Liver (tissue), 9 donors: ENCODE results near the gene TNRC6B. TPM values are rescaled to one million over a fixed set of nuclear protein-coding genes. Genes with fewer than 3 reads are reported as not detected.

Source experiments
- DNase-seq: peaks from one replicate; pipeline ENCODE4 v3.0.0-alpha.2; 2017; ENCODE audit warnings: low spot score
- H3K27ac ChIP-seq, 2 donors: one replicate each; pipeline ENCODE4 v1.7.0; 2013; ENCODE audit warnings: inconsistent platforms in 2 of 2, low read length in 2 of 2, control low read depth in 1 of 2, low read depth in 1 of 2, mild to moderate bottlenecking in 1 of 2
- H3K27me3 ChIP-seq, 4 donors: one replicate each; pipeline versions ENCODE4 v1.6.1 to v1.7.0; 2013; ENCODE audit warnings: low read length in 3 of 4, inconsistent platforms in 1 of 4, mild to moderate bottlenecking in 1 of 4, moderate library complexity in 1 of 4; ENCODE audit not compliant: control insufficient read depth in 4 of 4, insufficient read depth in 4 of 4
- H3K36me3 ChIP-seq, 4 donors: one replicate each; pipeline versions ENCODE4 v1.6.1 to v1.7.0; 2013; ENCODE audit warnings: low read length in 3 of 4, mild to moderate bottlenecking in 3 of 4, low read depth in 1 of 4, moderate library complexity in 1 of 4; ENCODE audit not compliant: control insufficient read depth in 4 of 4, insufficient read depth in 3 of 4
- H3K4me1 ChIP-seq, 4 donors: one replicate each; pipeline versions ENCODE4 v1.6.1 to v1.7.0; 2013; ENCODE audit warnings: low read length in 3 of 4, mild to moderate bottlenecking in 3 of 4, moderate library complexity in 1 of 4; ENCODE audit not compliant: control insufficient read depth in 4 of 4, insufficient read depth in 4 of 4
- H3K4me3 ChIP-seq, 3 donors: one replicate each; pipeline versions ENCODE4 v1.6.1 to v1.7.0; 2013; ENCODE audit warnings: low read length in 3 of 3, control low read depth in 1 of 3, low read depth in 1 of 3, mild to moderate bottlenecking in 1 of 3
- H3K9ac ChIP-seq, 2 donors: one replicate each; pipeline ENCODE4 v1.7.0; 2013; ENCODE audit warnings: low read length in 2 of 2, mild to moderate bottlenecking in 2 of 2, moderate library complexity in 2 of 2, control low read depth in 1 of 2, low read depth in 1 of 2
- H3K9me3 ChIP-seq, 4 donors: one replicate each; pipeline versions ENCODE4 v1.6.1 to v1.7.0; 2013; ENCODE audit warnings: low read length in 3 of 4; ENCODE audit not compliant: control insufficient read depth in 4 of 4
- EGR1 ChIP-seq, 2 donors: IDR thresholded peaks; 2 replicates each; pipeline ENCODE4 v1.6.1; 2016 to 2018; ENCODE audit warnings: antibody characterized with exemption in 2 of 2, low read depth in 2 of 2
- FOXA1 ChIP-seq: IDR thresholded peaks from 2 replicates; pipeline ENCODE4 v1.6.1; 2016; ENCODE audit warnings: antibody characterized with exemption
- FOXA2 ChIP-seq: IDR thresholded peaks from 2 replicates; pipeline ENCODE4 v1.6.1; 2016; ENCODE audit warnings: antibody characterized with exemption
- GABPA ChIP-seq, 2 donors: IDR thresholded peaks in 1 of 2; conservative IDR thresholded peaks in 1 of 2; 2 replicates each; pipeline ENCODE4 v1.6.1; 2016; ENCODE audit warnings: antibody characterized with exemption in 2 of 2, mild to moderate bottlenecking in 1 of 2, moderate library complexity in 1 of 2
- HNF4A ChIP-seq, 2 donors: conservative IDR thresholded peaks; 2 replicates each; pipeline ENCODE4 v1.6.1; 2016; ENCODE audit warnings: antibody characterized with exemption in 2 of 2, mild to moderate bottlenecking in 2 of 2
- HNF4G ChIP-seq: IDR thresholded peaks from 2 replicates; pipeline ENCODE4 v1.6.1; 2016; ENCODE audit warnings: antibody characterized with exemption
- JUND ChIP-seq, 2 donors: IDR thresholded peaks; 2 replicates each; pipeline ENCODE4 v1.6.1; 2016; ENCODE audit warnings: antibody characterized with exemption in 2 of 2
- MAX ChIP-seq: IDR thresholded peaks from 2 replicates; pipeline ENCODE4 v1.6.1; 2016; ENCODE audit warnings: antibody characterized with exemption
- NR2F2 ChIP-seq: IDR thresholded peaks from 2 replicates; pipeline ENCODE4 v1.6.1; 2016; ENCODE audit warnings: antibody characterized with exemption
- RAD21 ChIP-seq, 2 donors: IDR thresholded peaks; 2 replicates each; pipeline ENCODE4 v1.6.1; 2016; ENCODE audit warnings: antibody characterized with exemption in 2 of 2, mild to moderate bottlenecking in 2 of 2
- RXRA ChIP-seq, 2 donors: IDR thresholded peaks; 2 replicates each; pipeline ENCODE4 v1.6.1; 2017 to 2018; ENCODE audit warnings: antibody characterized with exemption in 2 of 2, mild to moderate bottlenecking in 1 of 2
- SP1 ChIP-seq: IDR thresholded peaks from 2 replicates; pipeline ENCODE4 v1.6.1; 2018; ENCODE audit warnings: antibody characterized with exemption, mild to moderate bottlenecking
- TAF1 ChIP-seq: conservative IDR thresholded peaks from 2 replicates; pipeline ENCODE4 v1.6.1; 2016; ENCODE audit warnings: antibody characterized with exemption, mild to moderate bottlenecking
- YY1 ChIP-seq: IDR thresholded peaks from 2 replicates; pipeline ENCODE4 v1.6.1; 2016; ENCODE audit warnings: antibody characterized with exemption, mild to moderate bottlenecking
- WGBS: extraction: QIAGEN DNeasy Blood & Tissue Kit; methylation state at CpG from one replicate; pipeline ENCODE4 v1.1.7; 2013; 5-methylcytosine and 5-hydroxymethylcytosine counted together
- polyA plus RNA-seq, 2 donors: library from polyadenylated mRNA; stranded (reverse) in 1 of 2; unstranded in 1 of 2; fragments of 200-250 nt in 1 of 2; fragments of >200 nt in 1 of 2; fragmentation: Nextera tagmentation in 1 of 2; extraction: Ambion mirVana in 1 of 2; gene quantifications; one replicate each; pipeline versions ENCODE4 v1.2.1 to v1.2.3, GENCODE V29; 2013 to 2015
- total RNA-seq, 2 donors: library from RNA; depleted of rRNA; stranded (reverse); fragments of >200 nt; gene quantifications; one replicate each; pipeline ENCODE4 v1.2.3, GENCODE V29; 2014
- TF ChIP-seq, protein P1 (sequence below): fragments of 150-350 bp; IDR thresholded peaks from 2 replicates; pipeline ENCODE4 v1.5.1; 2017; ENCODE audit warnings: improper control_type of control experiment, low read depth, low read length; ENCODE audit not compliant: missing input control
- TF ChIP-seq, protein P2 (sequence below): IDR thresholded peaks from 2 replicates; pipeline ENCODE4 v1.6.1; 2016; ENCODE audit warnings: antibody characterized with exemption
- TF ChIP-seq, protein P3 (sequence below): IDR thresholded peaks from 2 replicates; pipeline ENCODE4 v1.6.1; 2016; ENCODE audit warnings: antibody characterized with exemption, mild to moderate bottlenecking
- TF ChIP-seq, protein P4 (sequence below): IDR thresholded peaks from 2 replicates; pipeline ENCODE4 v1.6.1; 2016; ENCODE audit warnings: antibody characterized with exemption
- donor health status: healthy.
- donor health status: healthy.
- donor health status: healthy.
- donor health status: healthy.
- donor health status: healthy.

TNRC6B gene, protein sequence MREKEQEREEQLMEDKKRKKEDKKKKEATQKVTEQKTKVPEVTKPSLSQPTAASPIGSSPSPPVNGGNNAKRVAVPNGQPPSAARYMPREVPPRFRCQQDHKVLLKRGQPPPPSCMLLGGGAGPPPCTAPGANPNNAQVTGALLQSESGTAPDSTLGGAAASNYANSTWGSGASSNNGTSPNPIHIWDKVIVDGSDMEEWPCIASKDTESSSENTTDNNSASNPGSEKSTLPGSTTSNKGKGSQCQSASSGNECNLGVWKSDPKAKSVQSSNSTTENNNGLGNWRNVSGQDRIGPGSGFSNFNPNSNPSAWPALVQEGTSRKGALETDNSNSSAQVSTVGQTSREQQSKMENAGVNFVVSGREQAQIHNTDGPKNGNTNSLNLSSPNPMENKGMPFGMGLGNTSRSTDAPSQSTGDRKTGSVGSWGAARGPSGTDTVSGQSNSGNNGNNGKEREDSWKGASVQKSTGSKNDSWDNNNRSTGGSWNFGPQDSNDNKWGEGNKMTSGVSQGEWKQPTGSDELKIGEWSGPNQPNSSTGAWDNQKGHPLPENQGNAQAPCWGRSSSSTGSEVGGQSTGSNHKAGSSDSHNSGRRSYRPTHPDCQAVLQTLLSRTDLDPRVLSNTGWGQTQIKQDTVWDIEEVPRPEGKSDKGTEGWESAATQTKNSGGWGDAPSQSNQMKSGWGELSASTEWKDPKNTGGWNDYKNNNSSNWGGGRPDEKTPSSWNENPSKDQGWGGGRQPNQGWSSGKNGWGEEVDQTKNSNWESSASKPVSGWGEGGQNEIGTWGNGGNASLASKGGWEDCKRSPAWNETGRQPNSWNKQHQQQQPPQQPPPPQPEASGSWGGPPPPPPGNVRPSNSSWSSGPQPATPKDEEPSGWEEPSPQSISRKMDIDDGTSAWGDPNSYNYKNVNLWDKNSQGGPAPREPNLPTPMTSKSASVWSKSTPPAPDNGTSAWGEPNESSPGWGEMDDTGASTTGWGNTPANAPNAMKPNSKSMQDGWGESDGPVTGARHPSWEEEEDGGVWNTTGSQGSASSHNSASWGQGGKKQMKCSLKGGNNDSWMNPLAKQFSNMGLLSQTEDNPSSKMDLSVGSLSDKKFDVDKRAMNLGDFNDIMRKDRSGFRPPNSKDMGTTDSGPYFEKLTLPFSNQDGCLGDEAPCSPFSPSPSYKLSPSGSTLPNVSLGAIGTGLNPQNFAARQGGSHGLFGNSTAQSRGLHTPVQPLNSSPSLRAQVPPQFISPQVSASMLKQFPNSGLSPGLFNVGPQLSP (N-terminal part only)
- total RNA-seq (10 to 100 TPM; 29.9 to 39.1 TPM), polyA plus RNA-seq (10 to 100 TPM in 1 of 2 donors, 1 to 10 TPM in 1; 4.6 to 22.8 TPM)

DNA sequence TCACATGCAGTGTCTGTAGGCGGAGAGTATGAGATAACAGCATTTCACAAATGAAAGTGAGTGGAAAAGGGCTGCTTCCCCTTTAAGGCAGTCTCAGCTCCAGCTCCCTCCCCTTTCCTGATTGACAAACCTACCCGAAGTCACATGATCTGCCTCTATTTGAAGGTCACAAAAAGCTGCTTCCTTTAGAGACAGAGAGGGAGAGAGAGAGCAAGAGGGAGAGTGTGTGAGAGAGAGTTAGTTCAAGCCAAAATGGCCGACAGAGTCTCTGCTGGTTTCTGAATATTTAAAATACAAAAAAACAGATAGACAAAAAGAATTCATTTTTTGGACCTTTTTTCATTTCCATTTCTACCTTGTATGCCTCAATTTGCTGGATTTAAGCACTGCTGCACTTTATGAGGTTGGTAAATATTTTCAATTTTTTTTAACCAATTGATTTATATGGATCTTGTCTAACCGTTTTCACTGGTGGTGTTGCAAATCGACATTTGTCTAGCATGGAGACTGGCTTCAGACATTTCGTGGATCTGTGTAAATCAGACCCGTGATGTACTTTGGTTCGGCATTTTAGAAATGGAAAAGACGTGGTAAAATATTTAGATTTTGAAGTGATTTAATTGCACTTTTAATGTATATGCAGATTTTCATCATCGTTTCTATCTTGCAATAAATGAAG lies at the start of gene TNRC6B:
TSS of gene TNRC6B (plus strand) at position 188 of the 679 bp plus-strand sequence. CDS start at position 399, 211 bp downstream.
- Histone ChIP-seq H3K9me3 (no peaks in the 10 kb centered on the region), H3K4me3 (peak within 1 kb of the TSS; percentile 69 to 94 (median 91)), H3K36me3 (no peaks in the 10 kb centered on the region), H3K27me3 (no peaks in the 10 kb centered on the region), H3K27ac (peak within 1 kb of the TSS; percentile 83 to 93), H3K4me1 (peaks cover 16 to 53% (median 42%) of the 10 kb centered on the region in 4 donors), H3K9ac (peak within 1 kb of the TSS; percentile 79 to 99)
- peak; percentile 74 for DNase-seq
- under 1% methylated on average over 10 of the region's 10 CpGs for WGBS
- TF ChIP-seq HNF4G (no peak), RXRA (IDR thresholded peaks at IDR 0.05) (peak; percentile 67 to 74), YY1 (peak; percentile 99), NR2F2 (peak; percentile 87), GABPA (IDR thresholded peaks at IDR 0.05 in 1 of 2, conservative IDR thresholded peaks at IDR 0.05 in 1 of 2) (peak in 1 of 2 donors; percentile 68), FOXA2 (peak; percentile 45), RAD21 (IDR thresholded peaks at IDR 0.05) (peak; percentile 69 to 71), EGR1 (IDR thresholded peaks at IDR 0.05; ENCODE audit: low read depth in 2 of 2) (peak in 1 of 2 donors; percentile 66), JUND (IDR thresholded peaks at IDR 0.05) (peak; percentile 26 to 69), TAF1 (peak; percentile 100), SP1 (peak; percentile 70), HNF4A (conservative IDR thresholded peaks at IDR 0.05) (peak; percentile 26 to 58), MAX (peak; percentile 90), FOXA1 (peak; percentile 74)
- TF ChIP-seq, protein P1, sequence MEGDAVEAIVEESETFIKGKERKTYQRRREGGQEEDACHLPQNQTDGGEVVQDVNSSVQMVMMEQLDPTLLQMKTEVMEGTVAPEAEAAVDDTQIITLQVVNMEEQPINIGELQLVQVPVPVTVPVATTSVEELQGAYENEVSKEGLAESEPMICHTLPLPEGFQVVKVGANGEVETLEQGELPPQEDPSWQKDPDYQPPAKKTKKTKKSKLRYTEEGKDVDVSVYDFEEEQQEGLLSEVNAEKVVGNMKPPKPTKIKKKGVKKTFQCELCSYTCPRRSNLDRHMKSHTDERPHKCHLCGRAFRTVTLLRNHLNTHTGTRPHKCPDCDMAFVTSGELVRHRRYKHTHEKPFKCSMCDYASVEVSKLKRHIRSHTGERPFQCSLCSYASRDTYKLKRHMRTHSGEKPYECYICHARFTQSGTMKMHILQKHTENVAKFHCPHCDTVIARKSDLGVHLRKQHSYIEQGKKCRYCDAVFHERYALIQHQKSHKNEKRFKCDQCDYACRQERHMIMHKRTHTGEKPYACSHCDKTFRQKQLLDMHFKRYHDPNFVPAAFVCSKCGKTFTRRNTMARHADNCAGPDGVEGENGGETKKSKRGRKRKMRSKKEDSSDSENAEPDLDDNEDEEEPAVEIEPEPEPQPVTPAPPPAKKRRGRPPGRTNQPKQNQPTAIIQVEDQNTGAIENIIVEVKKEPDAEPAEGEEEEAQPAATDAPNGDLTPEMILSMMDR, result no peak
- TF ChIP-seq, protein P2, sequence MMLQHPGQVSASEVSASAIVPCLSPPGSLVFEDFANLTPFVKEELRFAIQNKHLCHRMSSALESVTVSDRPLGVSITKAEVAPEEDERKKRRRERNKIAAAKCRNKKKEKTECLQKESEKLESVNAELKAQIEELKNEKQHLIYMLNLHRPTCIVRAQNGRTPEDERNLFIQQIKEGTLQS, result peak; percentile 81
- TF ChIP-seq, protein P3, sequence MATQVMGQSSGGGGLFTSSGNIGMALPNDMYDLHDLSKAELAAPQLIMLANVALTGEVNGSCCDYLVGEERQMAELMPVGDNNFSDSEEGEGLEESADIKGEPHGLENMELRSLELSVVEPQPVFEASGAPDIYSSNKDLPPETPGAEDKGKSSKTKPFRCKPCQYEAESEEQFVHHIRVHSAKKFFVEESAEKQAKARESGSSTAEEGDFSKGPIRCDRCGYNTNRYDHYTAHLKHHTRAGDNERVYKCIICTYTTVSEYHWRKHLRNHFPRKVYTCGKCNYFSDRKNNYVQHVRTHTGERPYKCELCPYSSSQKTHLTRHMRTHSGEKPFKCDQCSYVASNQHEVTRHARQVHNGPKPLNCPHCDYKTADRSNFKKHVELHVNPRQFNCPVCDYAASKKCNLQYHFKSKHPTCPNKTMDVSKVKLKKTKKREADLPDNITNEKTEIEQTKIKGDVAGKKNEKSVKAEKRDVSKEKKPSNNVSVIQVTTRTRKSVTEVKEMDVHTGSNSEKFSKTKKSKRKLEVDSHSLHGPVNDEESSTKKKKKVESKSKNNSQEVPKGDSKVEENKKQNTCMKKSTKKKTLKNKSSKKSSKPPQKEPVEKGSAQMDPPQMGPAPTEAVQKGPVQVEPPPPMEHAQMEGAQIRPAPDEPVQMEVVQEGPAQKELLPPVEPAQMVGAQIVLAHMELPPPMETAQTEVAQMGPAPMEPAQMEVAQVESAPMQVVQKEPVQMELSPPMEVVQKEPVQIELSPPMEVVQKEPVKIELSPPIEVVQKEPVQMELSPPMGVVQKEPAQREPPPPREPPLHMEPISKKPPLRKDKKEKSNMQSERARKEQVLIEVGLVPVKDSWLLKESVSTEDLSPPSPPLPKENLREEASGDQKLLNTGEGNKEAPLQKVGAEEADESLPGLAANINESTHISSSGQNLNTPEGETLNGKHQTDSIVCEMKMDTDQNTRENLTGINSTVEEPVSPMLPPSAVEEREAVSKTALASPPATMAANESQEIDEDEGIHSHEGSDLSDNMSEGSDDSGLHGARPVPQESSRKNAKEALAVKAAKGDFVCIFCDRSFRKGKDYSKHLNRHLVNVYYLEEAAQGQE, result peak; percentile 96
- TF ChIP-seq, protein P4, sequence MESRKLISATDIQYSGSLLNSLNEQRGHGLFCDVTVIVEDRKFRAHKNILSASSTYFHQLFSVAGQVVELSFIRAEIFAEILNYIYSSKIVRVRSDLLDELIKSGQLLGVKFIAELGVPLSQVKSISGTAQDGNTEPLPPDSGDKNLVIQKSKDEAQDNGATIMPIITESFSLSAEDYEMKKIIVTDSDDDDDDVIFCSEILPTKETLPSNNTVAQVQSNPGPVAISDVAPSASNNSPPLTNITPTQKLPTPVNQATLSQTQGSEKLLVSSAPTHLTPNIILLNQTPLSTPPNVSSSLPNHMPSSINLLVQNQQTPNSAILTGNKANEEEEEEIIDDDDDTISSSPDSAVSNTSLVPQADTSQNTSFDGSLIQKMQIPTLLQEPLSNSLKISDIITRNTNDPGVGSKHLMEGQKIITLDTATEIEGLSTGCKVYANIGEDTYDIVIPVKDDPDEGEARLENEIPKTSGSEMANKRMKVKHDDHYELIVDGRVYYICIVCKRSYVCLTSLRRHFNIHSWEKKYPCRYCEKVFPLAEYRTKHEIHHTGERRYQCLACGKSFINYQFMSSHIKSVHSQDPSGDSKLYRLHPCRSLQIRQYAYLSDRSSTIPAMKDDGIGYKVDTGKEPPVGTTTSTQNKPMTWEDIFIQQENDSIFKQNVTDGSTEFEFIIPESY, result peak; percentile 92
